Renal cortex interstitium (tissue), 3 donors: ENCODE data around the gene CNIH2. TPM values are rescaled to one million over a fixed set of nuclear protein-coding genes. Genes with fewer than 3 reads are reported as not detected.

Source experiments
- polyA plus RNA-seq, 3 donors: library from polyadenylated mRNA; unstranded; fragments of 120-200 nt; gene quantifications; one replicate each; pipeline ENCODE4 v1.2.1, GENCODE V29; 2013; ENCODE audit not compliant: insufficient read length in 3 of 3

CNIH2 gene
- polyA plus RNA-seq, 3 donors, result 1.9 to 3.8 (median 3.7) TPM

Other genes with a start within 250 kb of the CNIH2 start
- gene GAL3ST3, start 229.0 kb upstream of the CNIH2 start, polyA plus RNA-seq, result 1 to 10 TPM; 3.6 to 6.7 (median 6.6) TPM
- gene SF3B2, start 225.8 kb upstream of the CNIH2 start, polyA plus RNA-seq, result 100 to 1,000 TPM; 237 to 257 (median 251) TPM
- gene PACS1, start 207.9 kb upstream of the CNIH2 start, polyA plus RNA-seq, result 10 to 100 TPM; 48.0 to 59.2 (median 53.1) TPM
- gene KLC2, start 20.5 kb upstream of the CNIH2 start, polyA plus RNA-seq, result 10 to 100 TPM; 18.5 to 29.5 (median 27.7) TPM
- 100 to 1,000 TPM; 106 to 142 (median 126) TPM for gene RAB1B, start 9.5 kb upstream of the CNIH2 start, polyA plus RNA-seq
- gene YIF1A, start 11.0 kb downstream of the CNIH2 start, polyA plus RNA-seq, result 10 to 100 TPM; 43.3 to 61.5 (median 57.3) TPM
- under 1 TPM in 2 of 3 donors, not detected in 1; 0.07 to 0.09 TPM for gene TMEM151A, start 13.7 kb downstream of the CNIH2 start, polyA plus RNA-seq
- 10 to 100 TPM; 56.2 to 88.4 (median 60.0) TPM for gene CD248, start 38.9 kb downstream of the CNIH2 start, polyA plus RNA-seq
- 1 to 10 TPM; 1.9 to 3.6 (median 2.8) TPM for gene RIN1, start 58.3 kb downstream of the CNIH2 start, polyA plus RNA-seq
- 10 to 100 TPM; 27.0 to 35.4 (median 32.8) TPM for gene BRMS1, start 66.9 kb downstream of the CNIH2 start, polyA plus RNA-seq
- 10 to 100 TPM; 47.9 to 56.7 (median 51.3) TPM for gene B4GAT1, start 69.5 kb downstream of the CNIH2 start, polyA plus RNA-seq
- gene SLC29A2, start 93.6 kb downstream of the CNIH2 start, polyA plus RNA-seq, result 10 to 100 TPM; 18.0 to 24.8 (median 22.0) TPM
- under 1 TPM; 0.09 to 0.50 (median 0.30) TPM for gene NPAS4, start 142.9 kb downstream of the CNIH2 start, polyA plus RNA-seq
- gene MRPL11, start 160.7 kb downstream of the CNIH2 start, polyA plus RNA-seq, result 10 to 100 TPM; 68.5 to 82.4 (median 73.3) TPM
- gene PELI3, start 188.7 kb downstream of the CNIH2 start, polyA plus RNA-seq, result 1 to 10 TPM; 4.1 to 6.3 (median 5.9) TPM
- gene DPP3, start 202.3 kb downstream of the CNIH2 start, polyA plus RNA-seq, result 10 to 100 TPM; 20.0 to 26.1 (median 23.6) TPM
- gene BBS1, start 232.5 kb downstream of the CNIH2 start, polyA plus RNA-seq, result 10 to 100 TPM; 71.3 to 92.4 (median 71.7) TPM